ENCODE measurements around the gene PCYT1B. TPM values are rescaled to one million over a fixed set of nuclear protein-coding genes. Genes with fewer than 3 reads are reported as not detected.

Gene PCYT1B
- total RNA-seq (2022) (20.8 and 24.7 TPM in 2 replicates), Bru-seq, nascent RNA (percentile 62 among the genes with signal in this experiment), BruChase-seq, experiment 1, labeled RNA remaining after a 2-hour chase (percentile 65 among the genes with signal in this experiment), BruChase-seq, experiment 2, labeled RNA remaining after a 6-hour chase (percentile 68 among the genes with signal in this experiment)
- long read RNA-seq, full-length matches to known transcripts = 8 of 17 reads
- long read RNA-seq, partial matches to known transcripts = 2 of 17 reads
- long read RNA-seq, other reads (novel, unspliced or antisense) = 7 of 17 reads

DNA sequence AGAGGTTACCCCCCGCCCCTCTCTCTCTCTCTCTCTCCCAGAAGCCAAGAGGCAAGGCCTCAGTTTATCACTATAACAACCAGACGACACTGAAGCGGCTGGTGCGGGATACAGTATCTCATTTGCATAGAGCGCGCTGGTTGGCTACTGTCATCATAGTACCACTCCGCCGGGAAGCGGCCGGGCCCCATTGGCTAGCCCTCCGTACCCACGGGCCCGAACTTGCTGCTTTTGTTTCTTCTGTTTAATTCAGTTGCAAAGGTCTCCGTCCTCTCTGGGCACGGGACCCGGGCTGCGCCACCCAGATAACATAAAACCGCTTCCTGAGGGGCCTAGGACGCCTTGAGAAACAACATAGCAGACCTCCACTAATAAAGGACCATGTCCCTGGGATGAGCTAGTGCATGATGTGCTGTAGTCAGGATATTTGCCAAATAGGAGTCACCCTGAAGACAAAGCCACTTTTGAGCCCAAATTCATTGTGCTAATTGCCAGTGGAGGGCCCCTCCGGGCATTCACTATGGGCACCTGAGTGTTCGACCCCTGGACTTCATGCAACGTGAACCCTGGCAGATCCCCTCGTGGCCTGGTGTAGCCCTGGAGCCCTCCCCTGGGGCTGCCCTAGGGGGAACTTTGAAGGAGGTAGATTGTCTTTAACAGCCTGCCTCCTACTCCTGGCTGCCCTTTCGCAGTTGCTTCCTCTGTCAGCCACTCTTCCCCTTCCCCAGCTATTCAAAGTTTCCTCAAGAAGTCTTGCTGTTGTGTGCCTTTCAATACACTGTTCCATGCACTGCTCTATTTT lies at the start of gene PCYT1B:
TSS of gene PCYT1B (minus strand) at position 91 of the 802 bp plus-strand sequence. CDS start 242 bp downstream, outside the sequence.
- H3K4me1 Mint-ChIP-seq (ENCODE audit: low read depth, unreplicated experiment) = no peaks in the 10 kb centered on the region
- H3K27ac Mint-ChIP-seq (ENCODE audit: unreplicated experiment) = no peak within 1 kb of the TSS
- intact Hi-C loops (cut with micrococcal nuclease; ENCODE audit: unreplicated experiment) = no loop called here
- Histone ChIP-seq H3K9me3 (no peaks in the 10 kb centered on the region), H3K27me3 (replicated peaks; ENCODE audit: control insufficient read depth, insufficient read depth, low read length) (no peaks in the 10 kb centered on the region), H3K4me3 (ENCODE audit: low read depth, low read length) (peak within 1 kb of the TSS; percentile 20), H3K36me3 (ENCODE audit: control insufficient read depth, insufficient read depth, low read length) (no peaks in the 10 kb centered on the region), H3K4me1 (no peaks in the 10 kb centered on the region)
- DNase-seq = peak; percentile 63
- ChIA-PET CTCF (no interaction called here), POLR2A (no interaction called here)
- H3K27me3 Mint-ChIP-seq (ENCODE audit: insufficient read depth, unreplicated experiment) = no peaks in the 10 kb centered on the region
- H3K9me3 Mint-ChIP-seq (ENCODE audit: unreplicated experiment) = no peaks in the 10 kb centered on the region
- no TSS peak for BruUV-seq (replicated peaks)
- H3K4me3 Mint-ChIP-seq (ENCODE audit: unreplicated experiment) = peak within 1 kb of the TSS; percentile 70
- TF ChIP-seq, protein P1, sequence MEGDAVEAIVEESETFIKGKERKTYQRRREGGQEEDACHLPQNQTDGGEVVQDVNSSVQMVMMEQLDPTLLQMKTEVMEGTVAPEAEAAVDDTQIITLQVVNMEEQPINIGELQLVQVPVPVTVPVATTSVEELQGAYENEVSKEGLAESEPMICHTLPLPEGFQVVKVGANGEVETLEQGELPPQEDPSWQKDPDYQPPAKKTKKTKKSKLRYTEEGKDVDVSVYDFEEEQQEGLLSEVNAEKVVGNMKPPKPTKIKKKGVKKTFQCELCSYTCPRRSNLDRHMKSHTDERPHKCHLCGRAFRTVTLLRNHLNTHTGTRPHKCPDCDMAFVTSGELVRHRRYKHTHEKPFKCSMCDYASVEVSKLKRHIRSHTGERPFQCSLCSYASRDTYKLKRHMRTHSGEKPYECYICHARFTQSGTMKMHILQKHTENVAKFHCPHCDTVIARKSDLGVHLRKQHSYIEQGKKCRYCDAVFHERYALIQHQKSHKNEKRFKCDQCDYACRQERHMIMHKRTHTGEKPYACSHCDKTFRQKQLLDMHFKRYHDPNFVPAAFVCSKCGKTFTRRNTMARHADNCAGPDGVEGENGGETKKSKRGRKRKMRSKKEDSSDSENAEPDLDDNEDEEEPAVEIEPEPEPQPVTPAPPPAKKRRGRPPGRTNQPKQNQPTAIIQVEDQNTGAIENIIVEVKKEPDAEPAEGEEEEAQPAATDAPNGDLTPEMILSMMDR (IDR thresholded peaks at IDR 0.05; ENCODE audit: insufficient read depth in 1 of 2, low read depth in 1 of 2, low read length in 1 of 2, severe bottlenecking in 1 of 2, unreplicated experiment in 1 of 2) = no peak
- H3K36me3 Mint-ChIP-seq (ENCODE audit: insufficient read depth, unreplicated experiment) = no peaks in the 10 kb centered on the region

DNA sequence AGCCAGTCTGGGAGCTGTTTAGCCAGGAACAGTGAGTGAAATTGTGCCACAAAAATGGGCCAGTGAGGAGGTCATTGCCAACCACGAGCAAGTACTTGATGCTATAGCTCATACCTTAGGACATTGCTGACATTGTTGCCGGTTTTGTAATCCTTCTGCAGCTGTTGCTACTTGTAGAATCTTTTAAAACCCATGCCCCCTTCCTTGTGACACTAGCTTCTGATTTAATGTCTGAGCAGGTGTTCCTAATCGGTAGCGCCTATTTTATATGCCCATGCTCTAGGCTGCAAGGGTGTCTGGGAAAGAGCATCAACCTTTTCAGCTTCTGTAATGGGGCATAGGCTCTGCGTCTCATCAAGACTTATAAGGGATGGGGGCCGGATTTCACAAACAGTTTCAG lies 49.1 kb upstream of the PCYT1B start:
- no peaks in the 10 kb centered on the region for H3K27me3 Mint-ChIP-seq (ENCODE audit: insufficient read depth, unreplicated experiment)
- ChIA-PET CTCF (no interaction called here), POLR2A (no interaction called here)
- no peak overlapping the region for H3K27ac Mint-ChIP-seq (ENCODE audit: unreplicated experiment)
- H3K4me1 Mint-ChIP-seq (ENCODE audit: low read depth, unreplicated experiment) = peaks cover 5% of the 10 kb centered on the region
- H3K9me3 Mint-ChIP-seq (ENCODE audit: unreplicated experiment) = no peaks in the 10 kb centered on the region
- Histone ChIP-seq H3K27me3 (replicated peaks; ENCODE audit: control insufficient read depth, insufficient read depth, low read length) (no peaks in the 10 kb centered on the region), H3K9me3 (no peaks in the 10 kb centered on the region), H3K4me1 (no peaks in the 10 kb centered on the region), H3K36me3 (ENCODE audit: control insufficient read depth, insufficient read depth, low read length) (no peaks in the 10 kb centered on the region), H3K4me3 (ENCODE audit: low read depth, low read length) (no peak overlapping the region)
- TF ChIP-seq, protein P1 (IDR thresholded peaks at IDR 0.05; ENCODE audit: insufficient read depth in 1 of 2, low read depth in 1 of 2, low read length in 1 of 2, severe bottlenecking in 1 of 2, unreplicated experiment in 1 of 2) = no peak
- no peaks in the 10 kb centered on the region for H3K36me3 Mint-ChIP-seq (ENCODE audit: insufficient read depth, unreplicated experiment)
- intact Hi-C loops (cut with micrococcal nuclease; ENCODE audit: unreplicated experiment) = no loop called here
- no peak overlapping the region for H3K4me3 Mint-ChIP-seq (ENCODE audit: unreplicated experiment)
- no peak for DNase-seq
- no TSS peak for BruUV-seq (replicated peaks)

DNA sequence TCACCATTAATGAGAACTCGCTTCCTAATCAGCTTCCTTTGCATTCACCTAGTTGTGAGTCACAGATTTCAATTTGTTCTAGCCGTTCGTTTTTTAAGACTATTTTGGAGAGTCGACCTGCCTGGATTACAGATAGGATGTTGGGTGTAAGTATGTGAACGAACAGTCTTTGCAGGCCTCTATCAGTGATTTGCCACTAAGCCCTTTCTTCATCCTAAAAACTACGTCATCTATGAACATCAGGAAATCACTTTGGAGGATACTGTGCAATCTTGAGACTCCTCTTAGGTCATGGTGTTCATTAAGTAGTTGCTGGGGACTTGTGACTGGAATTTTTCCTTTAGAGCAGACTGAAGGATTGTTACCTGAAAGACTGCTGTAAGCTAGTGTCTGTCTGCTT lies 47.7 kb upstream of the PCYT1B start:
- H3K4me3 Mint-ChIP-seq (ENCODE audit: unreplicated experiment) = peak overlapping the region; percentile 81
- ChIA-PET POLR2A (interaction anchor here (0.9 kb wide), 1 partner anchor 22 kb away, joined by 3 read pairs; no protein-coding TSS in a partner anchor), CTCF (no interaction called here)
- H3K36me3 Mint-ChIP-seq (ENCODE audit: insufficient read depth, unreplicated experiment) = no peaks in the 10 kb centered on the region
- no peaks in the 10 kb centered on the region for H3K36me3 ChIP-seq (ENCODE audit: control insufficient read depth, insufficient read depth, low read length)
- DNase-seq = no peak
- intact Hi-C loops (cut with micrococcal nuclease; ENCODE audit: unreplicated experiment) = no loop called here
- no peaks in the 10 kb centered on the region for H3K27me3 Mint-ChIP-seq (ENCODE audit: insufficient read depth, unreplicated experiment)
- TF ChIP-seq, protein P1 (IDR thresholded peaks at IDR 0.05; ENCODE audit: insufficient read depth in 1 of 2, low read depth in 1 of 2, low read length in 1 of 2, severe bottlenecking in 1 of 2, unreplicated experiment in 1 of 2) = no peak
- H3K27ac Mint-ChIP-seq (ENCODE audit: unreplicated experiment) = peak overlapping the region; percentile 95
- no peaks in the 10 kb centered on the region for H3K27me3 ChIP-seq (replicated peaks; ENCODE audit: control insufficient read depth, insufficient read depth, low read length)
- peak overlapping the region; percentile 75 for H3K4me3 ChIP-seq (ENCODE audit: low read depth, low read length)
- H3K9me3 Mint-ChIP-seq (ENCODE audit: unreplicated experiment) = no peaks in the 10 kb centered on the region
- no TSS peak for BruUV-seq (replicated peaks)
- H3K9me3 ChIP-seq = no peaks in the 10 kb centered on the region
- no peaks in the 10 kb centered on the region for H3K4me1 ChIP-seq
- peaks cover 5% of the 10 kb centered on the region for H3K4me1 Mint-ChIP-seq (ENCODE audit: low read depth, unreplicated experiment)

Data from Caco-2 (cell line).